Measurements from ENCODE around the gene NKAPL.

NKAPL gene

DNA sequence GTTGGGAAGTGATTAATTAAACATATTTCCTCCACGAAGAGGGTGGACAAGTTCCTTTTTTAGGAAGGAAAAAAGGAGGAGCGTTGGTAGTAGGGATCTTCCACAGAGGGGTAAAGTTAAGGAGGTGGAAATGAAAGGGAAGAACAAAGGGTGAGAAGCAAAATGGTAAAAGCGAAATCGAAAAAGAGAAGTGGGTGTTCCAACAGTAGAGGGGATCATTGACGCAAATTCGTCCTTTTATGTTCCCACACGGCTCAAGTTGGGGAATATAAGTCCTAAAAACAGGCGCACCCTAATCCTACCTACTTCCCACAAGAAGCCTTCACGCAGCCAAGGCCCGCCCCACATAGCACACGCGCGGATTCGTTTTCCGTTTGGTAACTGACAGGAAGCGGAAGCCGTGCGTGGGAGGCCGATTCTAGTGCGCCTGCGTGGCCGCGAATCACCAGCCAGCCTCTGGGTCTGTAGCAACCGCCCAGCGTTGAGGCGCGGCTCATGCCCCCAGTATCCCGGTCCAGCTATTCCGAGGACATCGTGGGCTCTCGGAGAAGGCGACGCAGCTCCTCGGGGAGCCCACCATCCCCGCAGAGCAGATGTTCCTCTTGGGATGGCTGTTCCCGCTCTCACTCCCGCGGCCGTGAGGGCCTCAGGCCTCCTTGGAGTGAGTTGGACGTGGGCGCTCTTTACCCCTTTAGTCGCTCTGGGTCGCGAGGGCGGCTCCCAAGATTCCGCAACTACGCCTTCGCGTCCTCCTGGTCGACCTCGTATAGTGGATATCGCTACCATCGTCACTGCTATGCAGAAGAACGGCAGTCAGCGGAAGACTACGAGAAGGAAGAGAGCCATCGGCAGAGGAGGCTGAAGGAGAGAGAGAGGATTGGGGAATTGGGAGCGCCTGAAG, at the start of gene NKAPL:
TSS of gene NKAPL (plus strand) at position 421 of the 901 bp plus-strand sequence. CDS start at position 496, 75 bp downstream.
- DNase-seq, result no peak

DNA sequence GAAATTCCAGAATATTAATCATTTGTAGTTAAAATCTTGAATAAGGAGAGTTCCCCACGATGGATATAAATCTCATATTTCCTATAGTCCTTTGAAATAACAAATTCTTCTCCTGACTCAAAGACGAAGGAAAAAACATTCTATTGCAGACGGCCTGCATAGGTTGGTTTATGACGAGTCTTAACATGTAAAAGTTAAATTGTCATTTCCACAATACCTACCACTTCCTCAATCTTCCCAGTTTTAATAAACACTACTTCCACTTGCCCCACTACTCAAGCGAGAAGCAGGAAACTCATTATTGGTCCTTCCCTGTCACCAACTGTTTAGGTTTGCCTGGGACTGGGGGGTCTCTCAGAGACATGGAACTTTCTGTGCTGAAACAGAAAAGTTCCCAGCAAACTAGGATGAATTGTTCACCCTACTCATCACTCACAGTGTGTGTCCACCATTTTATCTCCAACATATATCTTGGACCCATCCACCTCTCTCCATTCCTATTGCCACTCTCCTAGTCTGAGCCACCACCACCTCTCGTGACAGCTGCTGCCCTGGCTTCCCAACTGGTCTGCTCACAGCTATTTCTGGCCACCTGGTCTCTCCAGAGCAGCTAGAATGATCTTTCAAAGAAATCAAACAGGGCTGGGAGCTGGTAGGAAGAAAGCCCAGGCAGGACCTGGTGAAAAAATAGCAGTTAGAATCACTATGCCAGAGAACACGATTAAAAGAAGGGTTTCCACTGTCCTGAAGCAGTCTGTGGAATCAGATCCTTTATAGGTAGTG, 49.2 kb upstream of the NKAPL start:
- no peak for DNase-seq

DNA sequence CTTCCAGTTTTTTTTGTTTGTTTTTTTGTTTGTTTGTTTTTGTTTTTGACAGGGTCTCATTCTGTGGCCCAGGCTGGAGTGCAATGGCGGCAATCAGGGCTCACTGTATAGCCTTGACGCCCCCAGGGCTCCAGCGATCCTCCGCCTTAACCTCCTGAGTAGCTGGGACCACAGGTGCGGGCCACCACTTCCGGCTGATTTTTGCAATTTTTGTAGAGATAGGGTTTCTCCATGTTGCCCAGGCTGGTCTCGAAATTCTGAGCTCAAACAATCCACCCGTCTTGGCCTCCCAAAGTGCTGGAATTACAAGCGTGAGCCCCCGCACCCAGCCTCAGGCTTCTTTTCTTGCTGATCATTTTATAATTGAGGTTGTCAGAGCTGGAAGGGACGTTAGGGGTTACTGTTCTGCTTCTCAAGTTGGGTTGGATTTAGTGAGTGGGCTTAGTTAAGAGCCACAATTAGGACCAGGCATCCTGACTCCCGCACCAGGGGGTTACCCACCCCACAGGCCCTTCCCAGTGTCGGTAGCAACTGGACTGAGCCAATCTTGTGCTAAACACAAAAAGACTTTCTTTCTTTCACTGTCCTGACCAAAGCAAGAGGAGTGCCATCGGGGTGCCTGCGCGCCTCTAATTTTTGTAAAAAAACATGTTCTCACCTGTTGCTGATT, 47.1 kb upstream of the NKAPL start:
- no peak for DNase-seq

DNA sequence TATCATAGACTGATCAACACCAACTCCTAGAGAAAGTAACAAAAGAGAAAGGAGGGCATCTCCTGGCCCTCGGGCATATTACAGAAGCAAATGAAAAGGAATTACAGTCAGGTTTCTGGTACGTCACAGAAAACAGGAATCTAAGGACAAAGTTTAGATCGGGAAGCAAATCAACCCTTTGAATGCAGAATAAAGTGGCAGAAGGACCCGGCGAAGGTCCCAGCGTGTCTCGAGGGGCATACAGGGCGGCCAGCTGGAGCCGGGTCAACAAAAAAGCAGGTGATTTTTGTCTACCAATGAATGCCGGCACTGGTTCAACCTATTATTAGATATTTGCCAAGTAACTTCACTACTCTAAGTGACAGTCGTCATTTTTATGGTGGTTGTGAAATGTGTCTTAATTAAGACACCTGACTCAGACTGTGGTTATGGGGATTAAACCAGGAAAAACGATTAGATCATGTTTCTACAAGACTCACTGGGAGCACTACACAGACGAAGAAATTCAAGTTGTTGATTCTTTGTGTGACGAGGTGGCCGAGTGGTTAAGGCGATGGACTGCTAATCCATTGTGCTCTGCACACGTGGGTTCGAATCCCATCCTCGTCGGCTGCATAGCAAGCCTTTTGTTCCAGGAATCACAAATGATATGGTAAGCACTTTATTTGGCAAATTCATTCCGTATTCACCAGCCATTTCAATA, 46.4 kb upstream of the NKAPL start:
- DNase-seq, result peak; percentile 49

DNA sequence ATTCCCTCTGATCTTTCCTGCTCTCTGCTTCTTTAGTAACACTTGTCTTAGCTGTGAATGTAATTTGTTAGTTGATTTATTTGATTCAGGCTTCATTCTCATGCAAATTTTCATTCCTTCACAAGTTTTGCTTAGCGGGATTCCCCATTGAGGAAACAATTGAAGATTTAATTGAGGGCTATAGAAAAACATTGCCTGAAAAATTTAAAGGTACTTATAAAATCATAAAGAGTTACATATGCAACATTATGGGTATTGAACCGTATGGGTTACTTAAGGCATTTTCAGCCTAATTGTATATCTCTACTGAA, 45.9 kb upstream of the NKAPL start:
- DNase-seq, result no peak

DNA sequence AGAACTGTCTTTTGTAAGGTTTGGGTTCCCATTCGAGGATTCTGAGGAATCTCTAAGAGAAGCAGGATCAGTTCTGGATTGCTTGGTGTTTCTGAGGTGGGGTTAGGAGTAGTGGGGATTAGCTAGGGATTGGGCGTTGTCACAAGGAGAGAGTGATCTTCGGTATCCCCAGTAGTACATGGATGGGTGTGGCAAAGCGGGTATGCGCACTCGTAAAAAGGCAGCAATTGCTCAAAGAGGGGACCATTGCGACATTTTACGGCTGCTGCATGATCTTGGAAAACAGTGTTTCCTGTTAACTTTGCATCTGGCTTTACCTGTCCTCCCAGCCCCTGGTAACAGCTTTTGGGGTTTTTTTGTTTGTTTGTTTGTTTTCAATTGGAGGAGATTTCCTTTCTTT, 43.7 kb upstream of the NKAPL start:
- DNase-seq, result no peak

DNA sequence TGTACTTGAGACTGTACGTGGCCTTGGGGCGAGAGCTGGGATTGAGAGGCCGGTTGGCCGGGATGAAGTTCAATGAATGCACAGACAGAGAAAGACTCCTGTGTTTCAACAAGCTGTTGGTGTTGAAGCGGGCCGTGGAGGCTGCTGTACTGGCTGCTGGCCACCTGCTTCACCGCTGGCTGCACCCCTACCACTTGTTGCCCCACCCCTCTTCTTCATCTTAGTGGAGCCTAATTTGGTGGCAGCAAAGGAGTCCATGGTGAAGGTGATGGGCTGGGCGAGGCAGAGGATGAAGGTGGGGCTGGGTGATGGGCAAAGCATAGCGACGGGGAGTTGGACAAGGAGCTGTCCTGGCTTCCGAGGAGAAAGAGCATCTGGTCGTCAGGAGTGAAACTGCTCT, 41.2 kb upstream of the NKAPL start:
- no peak for DNase-seq

DNA sequence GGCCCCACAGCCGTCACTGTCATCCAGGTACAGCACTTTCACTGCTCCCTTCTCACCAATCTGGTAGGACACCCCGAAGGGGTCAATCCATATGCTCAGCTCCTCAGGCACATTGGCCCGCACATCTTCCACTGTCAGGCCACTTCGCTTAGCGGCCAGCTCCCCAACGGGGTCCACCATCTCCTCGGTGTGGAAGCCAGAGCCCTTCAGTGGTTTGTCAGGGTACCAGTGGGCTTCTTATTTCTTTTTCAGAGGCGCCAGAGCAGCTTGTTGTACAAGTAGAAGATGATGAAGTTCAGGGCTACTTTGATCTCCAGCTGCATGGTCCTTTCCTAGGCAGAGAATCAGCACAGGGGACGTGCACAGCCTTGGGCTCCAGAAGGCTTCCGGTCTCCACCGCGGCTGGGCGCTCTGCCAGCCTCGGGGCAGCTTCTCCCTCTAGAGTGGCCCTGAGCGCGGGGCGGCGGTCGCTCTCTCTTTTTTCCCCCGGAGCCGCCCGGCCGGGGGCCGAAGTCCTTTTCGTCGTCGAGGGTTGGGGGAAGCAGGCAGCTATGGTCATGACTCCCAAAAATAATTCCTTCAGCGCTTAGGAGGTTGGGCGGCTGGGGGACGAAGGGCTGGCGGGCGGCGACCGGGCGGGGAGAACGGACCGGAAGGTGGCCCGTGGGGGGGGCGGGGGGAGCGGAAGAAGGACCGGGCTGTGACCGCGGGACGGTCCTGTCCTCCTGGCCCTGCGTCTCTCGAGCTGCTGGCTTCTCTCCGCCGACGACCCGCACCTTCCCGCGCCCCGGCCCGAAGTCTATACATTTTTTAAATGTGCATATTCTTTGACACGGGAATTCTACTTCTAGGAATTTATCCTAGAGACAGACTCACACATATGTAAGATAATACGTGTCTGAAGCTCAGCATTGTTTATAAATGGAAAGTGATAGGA, 40.5 kb upstream of the NKAPL start:
- peak; percentile 26 for DNase-seq

DNA sequence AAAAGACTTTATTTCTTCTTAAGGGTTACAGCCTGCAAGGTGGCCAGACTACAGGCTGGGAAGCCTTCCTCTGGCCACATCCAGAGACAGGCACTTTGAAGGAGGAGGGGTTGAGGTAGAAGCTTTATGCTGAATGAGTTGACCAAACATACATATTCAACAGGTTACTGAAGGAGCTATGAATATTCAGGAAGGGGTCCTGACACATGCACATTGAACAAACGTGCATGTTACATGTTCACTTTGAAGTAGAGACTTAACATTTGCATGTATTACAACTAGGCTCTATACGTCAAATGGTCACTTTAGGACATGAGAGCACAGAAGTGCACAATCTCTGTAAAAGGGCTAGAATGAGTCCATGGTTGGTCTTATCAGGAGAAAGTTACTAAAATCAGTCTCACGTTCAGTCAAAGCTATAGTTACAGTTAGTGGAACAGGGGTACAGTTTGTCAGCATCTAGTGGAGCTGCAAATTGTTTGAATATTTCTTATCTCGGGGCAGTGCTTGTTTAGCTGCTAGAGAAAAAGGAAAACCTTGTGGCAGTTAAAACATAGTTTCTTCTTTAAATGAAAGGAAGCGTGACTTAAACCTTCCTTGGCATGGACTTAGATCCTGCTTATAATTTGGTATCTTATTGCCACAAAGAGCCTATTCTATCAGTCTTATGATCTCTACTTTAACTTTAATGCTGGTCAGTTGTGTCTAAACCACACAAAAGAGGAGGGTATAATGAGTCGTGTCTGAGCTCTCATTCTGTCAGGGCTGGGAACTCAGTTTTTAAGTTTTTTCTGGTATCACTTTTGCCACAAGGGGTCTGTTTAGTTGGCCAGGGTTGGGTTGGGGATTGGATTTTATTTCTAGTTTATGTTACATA, 38.6 kb upstream of the NKAPL start:
- DNase-seq, result no peak

DNA sequence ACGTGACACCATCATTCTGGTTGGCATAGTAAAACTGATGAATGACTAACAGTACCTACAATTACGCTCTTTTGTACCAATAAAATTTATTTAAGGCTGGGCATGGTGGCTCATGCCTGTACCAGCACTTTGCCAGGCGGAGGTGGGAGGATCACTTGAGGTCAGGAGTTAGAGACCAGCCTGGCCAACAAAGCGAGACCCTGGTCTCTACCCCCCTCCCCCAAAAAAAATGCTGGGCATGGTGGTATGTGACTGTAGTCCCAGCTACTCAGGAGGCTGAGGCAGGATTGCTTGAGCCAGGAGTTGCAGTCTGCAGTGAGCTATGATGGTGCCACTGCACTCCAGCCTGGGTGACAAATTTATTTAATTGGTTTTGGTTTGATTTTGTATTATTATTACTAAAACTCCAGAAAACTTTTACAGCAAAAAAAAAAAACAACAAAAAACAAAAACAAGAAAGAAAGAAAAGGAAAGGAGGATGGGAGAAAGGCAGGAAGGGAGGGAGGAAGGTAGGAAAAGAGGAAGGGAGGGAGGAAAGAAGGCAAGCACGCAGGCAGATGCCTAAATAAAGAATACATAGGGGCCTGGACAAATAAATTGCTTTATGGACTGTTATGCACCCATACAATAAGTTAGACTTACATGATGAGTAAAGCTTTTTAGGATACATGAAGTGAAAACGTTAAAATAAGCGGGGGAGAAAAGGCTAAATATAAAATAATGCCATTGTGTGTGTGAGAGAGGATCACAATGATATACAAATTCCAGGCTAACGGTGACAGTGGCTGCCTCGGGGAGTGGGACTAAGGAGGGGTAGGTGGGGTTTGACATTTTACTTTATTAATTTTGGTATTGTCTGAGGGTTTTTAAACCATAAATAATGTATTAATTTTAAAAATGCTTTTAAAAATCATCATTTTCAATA, 34.7 kb upstream of the NKAPL start:
- no peak for DNase-seq

DNA sequence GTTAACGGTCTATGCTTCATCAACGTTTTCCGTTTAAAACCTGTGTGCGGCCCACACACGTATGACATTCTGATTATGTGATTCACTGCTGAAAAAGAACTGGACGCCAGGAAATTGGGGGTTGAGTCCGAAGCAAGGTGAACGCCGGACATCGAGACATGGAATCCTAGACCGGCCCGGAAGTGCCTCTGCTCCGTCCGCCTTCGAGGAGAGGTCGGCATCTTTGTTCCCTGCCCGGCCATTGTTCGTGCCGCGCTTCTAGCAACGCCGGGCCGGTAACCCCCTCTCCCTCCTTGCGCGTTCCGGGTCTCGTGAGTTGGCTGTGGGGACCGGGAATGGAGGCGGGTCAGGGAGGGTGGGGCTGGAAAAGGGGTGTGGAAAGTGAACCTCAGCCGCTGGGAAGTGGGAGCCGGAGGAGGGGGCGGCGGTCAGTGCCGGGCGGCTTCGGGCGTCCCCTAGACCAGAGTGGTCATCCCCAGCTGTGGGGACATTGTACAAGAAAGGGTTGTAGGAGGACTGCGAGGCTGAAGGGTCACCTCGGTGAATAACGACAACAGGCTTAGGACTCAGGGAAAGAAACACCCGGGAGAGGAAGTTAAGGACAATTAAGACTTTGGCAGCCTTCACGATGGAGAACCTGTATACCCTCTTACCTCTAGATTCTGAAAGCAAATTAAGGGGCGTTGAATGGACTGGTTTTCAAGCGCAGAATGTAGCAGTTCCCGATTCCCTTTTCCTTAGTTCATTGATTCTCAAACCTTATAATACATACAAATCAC, 33.9 kb upstream of the NKAPL start, which contains the start of gene ZSCAN9:
TSS of gene ZSCAN9 (plus strand) at position 220 of the 779 bp plus-strand sequence. CDS start 1,810 bp downstream, outside the sequence.
- peak; percentile 60 for DNase-seq

DNA sequence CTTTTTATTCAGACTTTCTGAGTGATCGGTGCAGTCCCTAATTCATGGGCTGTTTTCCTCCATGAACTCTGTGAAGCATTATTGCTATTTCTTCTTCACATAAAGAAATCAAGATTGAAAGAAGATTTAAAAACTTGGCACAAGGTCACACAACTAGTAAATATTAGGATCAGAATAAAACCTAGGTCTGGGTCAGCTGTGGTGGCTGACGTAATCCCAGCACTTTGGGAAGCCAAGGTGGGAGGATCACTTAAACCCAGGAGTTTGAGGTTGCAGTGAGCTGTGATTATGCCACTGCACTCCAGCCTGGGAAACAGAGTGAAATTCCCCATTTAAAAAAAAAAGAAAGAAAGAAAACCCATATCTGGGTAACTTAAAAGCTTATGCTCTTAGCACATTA, 32.6 kb upstream of the NKAPL start:
- no peak for DNase-seq

DNA sequence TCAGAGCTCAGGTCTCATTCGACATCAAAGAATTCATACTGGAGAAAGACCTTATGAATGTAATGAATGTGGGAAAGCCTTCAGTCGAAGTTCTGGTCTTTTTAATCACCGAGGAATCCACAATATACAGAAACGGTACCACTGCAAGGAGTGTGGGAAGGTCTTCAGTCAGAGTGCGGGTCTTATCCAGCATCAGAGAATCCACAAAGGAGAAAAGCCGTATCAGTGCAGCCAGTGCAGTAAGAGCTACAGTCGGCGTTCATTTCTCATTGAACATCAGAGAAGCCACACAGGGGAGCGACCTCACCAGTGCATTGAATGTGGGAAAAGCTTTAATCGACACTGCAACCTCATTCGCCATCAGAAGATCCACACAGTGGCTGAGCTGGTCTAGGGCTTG, 26.3 kb upstream of the NKAPL start:
- no peak for DNase-seq

DNA sequence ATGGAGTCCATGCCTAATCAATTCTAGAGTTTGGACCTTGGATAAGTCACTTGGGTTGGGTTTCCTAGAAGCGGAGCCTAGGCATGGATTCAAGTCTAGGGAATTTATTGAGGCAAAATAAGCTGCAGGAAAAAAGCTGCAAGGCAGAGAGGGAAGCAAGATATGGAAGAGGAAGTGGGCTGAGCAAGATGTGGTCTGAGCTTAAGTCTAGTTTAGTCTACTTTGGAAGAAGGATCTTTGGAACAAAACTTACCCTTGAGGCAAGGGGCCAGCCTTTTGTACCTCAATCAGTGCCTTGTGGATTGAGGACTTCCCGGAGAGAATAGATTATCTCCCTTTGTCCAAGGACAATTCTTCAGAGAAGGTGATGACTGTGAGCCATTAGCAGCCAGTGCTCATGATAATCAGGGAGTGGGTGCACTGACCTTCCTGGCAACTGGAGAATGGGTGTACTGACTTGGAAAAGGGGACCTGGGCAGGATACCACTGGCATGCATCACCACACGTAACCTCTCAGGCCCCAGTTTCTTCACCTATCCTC, 23.1 kb upstream of the NKAPL start:
- DNase-seq, result no peak

DNA sequence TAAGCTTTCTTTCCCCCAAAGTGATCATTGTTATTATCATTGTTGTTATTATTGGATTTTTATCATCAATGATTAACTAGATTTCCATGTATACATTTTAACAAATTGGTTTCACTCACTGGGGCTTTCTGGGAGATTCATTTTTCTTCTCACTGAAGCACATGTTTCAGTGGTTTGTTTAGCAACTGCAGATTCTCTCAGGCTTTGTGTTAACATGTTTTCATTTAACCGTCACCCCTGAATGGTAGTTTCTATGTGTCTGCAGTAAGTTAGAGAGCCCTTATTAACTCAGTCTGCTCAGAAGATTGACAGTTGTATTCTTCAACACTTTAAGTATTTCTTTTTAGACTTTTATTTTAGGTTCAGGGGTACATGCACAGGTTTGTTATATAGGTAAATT, 19.5 kb upstream of the NKAPL start:
- DNase-seq, result no peak

DNA sequence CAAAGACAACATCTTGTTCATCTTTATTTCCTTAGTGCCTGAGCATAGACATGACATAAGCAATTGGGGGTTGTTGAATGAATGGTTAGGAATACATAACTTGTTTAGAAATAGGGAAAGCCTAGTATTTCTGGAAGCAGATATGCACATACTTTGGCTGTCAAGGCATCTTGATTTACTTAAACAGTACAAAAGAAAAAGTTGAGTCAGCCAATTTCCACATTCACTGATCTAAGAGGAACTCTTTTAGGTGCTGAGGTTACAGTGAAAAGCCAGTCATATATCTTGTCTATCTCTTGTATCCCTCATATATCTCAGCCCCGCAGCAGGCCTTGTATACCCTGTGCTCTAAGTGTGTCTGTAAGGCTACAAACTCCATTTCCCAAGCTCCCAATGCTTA, 18.6 kb upstream of the NKAPL start:
- DNase-seq, result no peak

DNA sequence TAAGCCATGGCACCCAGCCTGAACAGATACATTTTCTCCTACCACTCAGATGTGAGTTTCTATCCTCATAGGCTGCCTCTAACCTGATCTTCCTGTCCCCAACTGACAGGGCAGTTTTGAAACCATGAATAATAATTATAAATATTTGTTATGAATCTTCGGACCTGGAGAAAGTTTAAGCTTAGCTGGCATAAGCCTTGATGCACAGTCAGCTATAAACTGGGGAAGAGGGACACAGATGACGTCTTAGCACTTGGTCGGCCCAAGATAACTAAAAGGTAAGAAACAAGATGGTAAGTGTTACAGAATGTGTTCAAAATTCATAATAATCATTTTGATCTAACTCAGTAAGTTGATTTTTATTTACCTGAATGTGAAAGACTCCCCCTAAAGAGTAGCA, 15.2 kb upstream of the NKAPL start:
- DNase-seq, result no peak

DNA sequence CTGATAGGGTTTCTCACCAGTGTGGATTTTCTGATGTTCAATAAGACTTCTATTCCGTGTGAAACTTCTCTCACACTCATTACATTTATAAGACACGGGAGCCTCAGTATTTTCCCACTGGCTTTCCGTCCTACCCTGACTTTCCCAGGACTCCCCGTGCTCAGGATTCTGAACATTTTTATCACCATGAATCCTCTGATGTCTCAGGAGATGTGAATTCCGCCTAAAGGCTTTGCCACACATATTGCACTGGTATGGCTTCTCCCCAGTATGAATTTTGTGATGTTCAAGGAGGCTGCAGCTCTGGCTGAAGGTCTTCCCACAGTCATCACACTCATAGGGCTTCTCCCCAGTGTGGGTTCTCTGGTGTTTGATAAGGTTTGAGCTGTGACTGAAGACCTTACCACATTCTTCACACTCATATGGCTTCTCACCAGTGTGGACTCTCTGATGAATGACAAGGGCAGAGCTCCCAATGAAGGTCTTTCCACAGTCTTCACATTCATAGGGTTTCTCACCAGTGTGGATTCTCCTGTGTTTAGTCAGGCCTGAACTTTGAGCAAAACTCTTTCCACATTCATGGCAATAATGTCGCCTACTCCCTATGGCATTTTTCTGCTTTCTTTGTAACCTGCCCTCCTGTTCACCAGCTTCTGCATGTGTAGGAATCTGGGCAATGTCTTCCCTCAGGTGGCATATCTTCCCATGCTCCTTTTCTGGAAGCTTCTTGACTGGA, 13.7 kb upstream of the NKAPL start:
- DNase-seq, result no peak
